ENCODE results near the gene MRPL14.

The MRPL14 gene

DNA sequence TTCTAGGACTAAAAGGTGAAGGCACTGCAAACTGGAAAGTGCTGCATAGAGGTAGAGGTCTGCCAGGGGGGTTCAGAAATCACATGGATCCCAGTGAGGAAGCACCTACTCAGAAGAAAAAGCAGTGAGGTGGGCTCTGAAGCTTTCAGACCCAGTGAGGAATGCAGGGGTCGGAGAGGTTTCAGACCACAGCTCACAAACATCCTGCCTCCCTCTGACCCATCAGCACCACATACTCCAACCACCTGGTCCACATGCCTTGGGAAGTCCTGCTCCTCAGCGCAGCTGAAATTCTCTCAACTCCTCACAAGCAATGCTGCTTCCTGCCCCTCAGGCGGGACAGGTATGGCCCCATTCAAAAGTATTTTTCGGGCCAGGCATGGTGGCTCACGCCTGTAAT, 20.2 kb downstream of the MRPL14 start:
- Histone ChIP-seq H3K36me3 (ENCODE audit: control insufficient read depth, insufficient read depth, low read length) (peaks cover 33% of the 10 kb centered on the region), H3K4me3 (replicated peaks; ENCODE audit: low read depth, low read length) (no peak overlapping the region), H3K27me3 (replicated peaks; ENCODE audit: control insufficient read depth, insufficient read depth, low read length) (no peaks in the 10 kb centered on the region)
- DNase-seq (ENCODE audit: extremely low read depth, insufficient read length) = no peak
- TF ChIP-seq, protein P1, sequence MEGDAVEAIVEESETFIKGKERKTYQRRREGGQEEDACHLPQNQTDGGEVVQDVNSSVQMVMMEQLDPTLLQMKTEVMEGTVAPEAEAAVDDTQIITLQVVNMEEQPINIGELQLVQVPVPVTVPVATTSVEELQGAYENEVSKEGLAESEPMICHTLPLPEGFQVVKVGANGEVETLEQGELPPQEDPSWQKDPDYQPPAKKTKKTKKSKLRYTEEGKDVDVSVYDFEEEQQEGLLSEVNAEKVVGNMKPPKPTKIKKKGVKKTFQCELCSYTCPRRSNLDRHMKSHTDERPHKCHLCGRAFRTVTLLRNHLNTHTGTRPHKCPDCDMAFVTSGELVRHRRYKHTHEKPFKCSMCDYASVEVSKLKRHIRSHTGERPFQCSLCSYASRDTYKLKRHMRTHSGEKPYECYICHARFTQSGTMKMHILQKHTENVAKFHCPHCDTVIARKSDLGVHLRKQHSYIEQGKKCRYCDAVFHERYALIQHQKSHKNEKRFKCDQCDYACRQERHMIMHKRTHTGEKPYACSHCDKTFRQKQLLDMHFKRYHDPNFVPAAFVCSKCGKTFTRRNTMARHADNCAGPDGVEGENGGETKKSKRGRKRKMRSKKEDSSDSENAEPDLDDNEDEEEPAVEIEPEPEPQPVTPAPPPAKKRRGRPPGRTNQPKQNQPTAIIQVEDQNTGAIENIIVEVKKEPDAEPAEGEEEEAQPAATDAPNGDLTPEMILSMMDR (IDR thresholded peaks at IDR 0.05; ENCODE audit: insufficient read depth, low read length, poor library complexity, severe bottlenecking) = no peak

DNA sequence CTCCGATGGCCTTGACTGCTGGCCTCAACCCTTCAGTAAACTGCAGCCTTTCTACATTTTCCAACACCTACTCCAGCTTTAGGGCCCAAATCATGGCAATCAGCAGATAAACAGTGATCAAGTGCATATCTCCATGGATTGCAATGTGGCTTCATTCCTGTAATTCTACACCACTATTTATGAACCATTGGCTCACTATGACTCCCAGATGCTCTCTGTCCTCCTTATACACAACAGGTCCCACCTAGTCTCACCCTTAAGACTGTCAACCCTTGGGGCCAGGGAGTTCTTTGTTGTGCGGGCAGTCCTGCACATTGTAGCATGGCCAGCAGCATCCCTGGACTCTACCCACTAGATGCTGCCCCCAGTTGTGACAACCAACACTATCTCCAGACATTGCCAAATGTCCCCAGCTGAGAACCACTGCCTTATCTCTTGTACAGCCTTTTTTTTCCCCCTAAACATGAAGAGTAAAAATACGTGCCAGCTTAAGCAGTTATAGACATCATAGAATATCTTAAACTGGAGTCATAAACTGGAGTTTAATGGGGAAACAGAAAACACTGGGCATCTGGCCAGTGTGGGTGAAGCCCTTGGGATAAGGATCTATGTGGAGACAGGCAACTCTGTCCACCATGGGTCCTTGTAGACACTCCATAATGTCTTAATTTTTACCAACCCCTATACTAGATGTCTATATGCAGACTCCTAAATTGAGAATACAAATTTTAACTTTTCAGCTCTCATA, 21.1 kb downstream of the MRPL14 start:
- no peaks in the 10 kb centered on the region for H3K27me3 ChIP-seq (replicated peaks; ENCODE audit: control insufficient read depth, insufficient read depth, low read length)
- no peak overlapping the region for H3K4me3 ChIP-seq (replicated peaks; ENCODE audit: low read depth, low read length)
- H3K36me3 ChIP-seq (ENCODE audit: control insufficient read depth, insufficient read depth, low read length) = peaks cover 30% of the 10 kb centered on the region
- no peak for DNase-seq (ENCODE audit: extremely low read depth, insufficient read length)
- TF ChIP-seq, protein P1 (IDR thresholded peaks at IDR 0.05; ENCODE audit: insufficient read depth, low read length, poor library complexity, severe bottlenecking) = no peak

DNA sequence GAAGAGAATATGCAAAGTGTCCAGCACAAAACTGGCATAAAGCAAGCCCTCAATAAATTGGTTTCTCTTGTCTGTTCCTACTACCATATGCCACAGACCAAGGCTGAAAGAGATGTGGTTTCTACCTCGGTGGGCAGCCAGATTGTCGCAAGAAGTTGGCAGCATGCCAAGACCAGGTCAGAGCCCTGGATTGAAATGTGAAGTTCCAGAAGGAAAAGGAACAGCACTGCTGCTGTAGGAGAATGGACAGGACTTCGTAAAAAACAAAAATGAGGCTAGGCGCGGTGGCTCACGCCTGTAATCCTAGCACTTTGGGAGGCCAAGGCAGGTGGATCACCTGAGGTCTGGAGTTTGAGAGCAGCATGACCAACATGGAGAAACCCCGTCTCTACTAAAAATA, 22.1 kb downstream of the MRPL14 start:
- TF ChIP-seq, protein P1 (IDR thresholded peaks at IDR 0.05; ENCODE audit: insufficient read depth, low read length, poor library complexity, severe bottlenecking) = no peak
- no peak overlapping the region for H3K4me3 ChIP-seq (replicated peaks; ENCODE audit: low read depth, low read length)
- H3K36me3 ChIP-seq (ENCODE audit: control insufficient read depth, insufficient read depth, low read length) = peaks cover 27% of the 10 kb centered on the region
- DNase-seq (ENCODE audit: extremely low read depth, insufficient read length) = no peak
- no peaks in the 10 kb centered on the region for H3K27me3 ChIP-seq (replicated peaks; ENCODE audit: control insufficient read depth, insufficient read depth, low read length)

DNA sequence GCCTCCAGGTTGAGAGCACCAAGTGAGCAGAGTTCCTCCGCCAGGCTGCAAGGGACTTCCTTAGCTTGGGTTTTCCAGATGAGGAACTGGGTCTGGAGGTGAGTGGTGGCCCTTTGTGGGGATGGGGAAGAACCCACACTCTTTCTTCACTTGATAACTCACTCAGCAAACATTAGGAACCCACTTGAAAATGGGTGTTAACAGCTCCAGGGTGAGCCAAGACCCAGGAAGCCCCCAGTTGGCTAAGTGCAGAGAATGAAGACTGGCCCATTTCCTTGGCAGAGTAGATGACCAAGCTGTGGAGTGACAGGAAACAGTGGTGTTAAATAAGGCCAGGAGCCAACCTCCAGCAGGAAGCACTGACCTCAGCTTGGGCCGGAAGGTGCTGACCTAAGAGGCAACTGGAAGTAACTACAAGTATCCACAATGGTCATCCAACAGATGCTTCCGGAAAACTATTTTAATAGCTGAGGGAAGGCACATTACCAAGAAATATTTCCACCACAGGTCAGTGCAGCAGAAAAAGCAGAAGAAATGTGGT, 22.7 kb downstream of the MRPL14 start:
- TF ChIP-seq, protein P1 (IDR thresholded peaks at IDR 0.05; ENCODE audit: insufficient read depth, low read length, poor library complexity, severe bottlenecking) = no peak
- no peaks in the 10 kb centered on the region for H3K27me3 ChIP-seq (replicated peaks; ENCODE audit: control insufficient read depth, insufficient read depth, low read length)
- H3K36me3 ChIP-seq (ENCODE audit: control insufficient read depth, insufficient read depth, low read length) = peaks cover 24% of the 10 kb centered on the region
- H3K4me3 ChIP-seq (replicated peaks; ENCODE audit: low read depth, low read length) = no peak overlapping the region
- no peak for DNase-seq (ENCODE audit: extremely low read depth, insufficient read length)

DNA sequence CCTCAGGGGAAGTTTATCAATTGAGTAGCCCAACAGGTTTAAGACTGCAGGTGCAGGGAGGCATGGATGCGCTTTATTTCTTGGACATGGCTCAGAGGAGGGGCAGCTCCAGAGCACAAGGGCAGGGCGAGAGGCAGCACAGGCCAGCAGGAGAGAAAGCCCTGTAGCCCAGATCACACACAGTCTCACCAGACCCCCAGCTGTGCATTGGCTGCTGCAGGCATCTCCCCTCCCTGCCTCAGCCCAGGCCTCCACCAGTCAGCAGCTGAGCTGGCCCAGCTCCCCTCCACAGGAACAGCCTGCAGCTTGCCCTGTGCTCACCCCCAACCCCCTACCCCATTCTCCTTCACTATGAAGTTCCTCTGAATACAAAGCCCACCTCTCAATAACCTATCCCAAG, 24.7 kb downstream of the MRPL14 start:
- Histone ChIP-seq H3K36me3 (ENCODE audit: control insufficient read depth, insufficient read depth, low read length) (peaks cover 21% of the 10 kb centered on the region), H3K27me3 (replicated peaks; ENCODE audit: control insufficient read depth, insufficient read depth, low read length) (no peaks in the 10 kb centered on the region), H3K4me3 (replicated peaks; ENCODE audit: low read depth, low read length) (no peak overlapping the region)
- TF ChIP-seq, protein P1 (IDR thresholded peaks at IDR 0.05; ENCODE audit: insufficient read depth, low read length, poor library complexity, severe bottlenecking) = no peak
- no peak for DNase-seq (ENCODE audit: extremely low read depth, insufficient read length)

All from GM06990 (cell line).